IMR-90 (cell line): Measurements from ENCODE around the gene GPSM1. TPM values are rescaled to one million over a fixed set of nuclear protein-coding genes. Genes with fewer than 3 reads are reported as not detected.

Source experiments
- ATAC-seq: fragments of 200-7000 bp; cut with Tn5 transposase; 2 replicates; pipeline ENCODE4 v1.9.1; 2020; ENCODE audit warnings: low read depth, mild to moderate bottlenecking, moderate library complexity
- BruUV-seq: library from RNA; stranded (reverse); fragments of 400-500 nt; replicated peaks from 2 replicates; lab custom pipeline; 2021; lab: Mats Ljungman, UMichigan
- CTCF ChIA-PET: fragments of 300-600 bp; formaldehyde crosslinking; extraction: SDS; loops from one replicate; lab custom pipeline; 2021; ENCODE audit warnings: antibody characterized with exemption; lab: Yijun Ruan, JAX
- POLR2A ChIA-PET: fragments of 300-600 bp; sonication (Branson Sonifier 250); formaldehyde crosslinking; loops from one replicate; lab custom pipeline; 2022; ENCODE audit warnings: antibody characterized with exemption; ENCODE audit not compliant: unreplicated experiment; lab: Charles Lee
- DNase-seq: peaks from one replicate; pipeline ENCODE4 v3.0.0; 2013
- H2AFZ ChIP-seq: replicated peaks from 2 replicates; pipeline ENCODE3; 2013; ENCODE audit warnings: low read length, mild to moderate bottlenecking; ENCODE audit not compliant: poor library complexity
- H2AK5ac ChIP-seq: 2 replicates; pipeline ENCODE4 v1.6.1; 2013; ENCODE audit warnings: low read depth, low read length, inconsistent platforms
- H2AK9ac ChIP-seq: replicated peaks from 2 replicates; pipeline ENCODE3; 2013; ENCODE audit warnings: mild to moderate bottlenecking, low read depth, low read length, moderate library complexity; ENCODE audit not compliant: poor library complexity
- H2BK120ac ChIP-seq: 2 replicates; pipeline ENCODE4 v1.6.1; 2013; ENCODE audit warnings: low read depth, low read length, inconsistent platforms
- H2BK15ac ChIP-seq: 3 replicates; pipeline ENCODE4 v1.6.1; 2013; ENCODE audit warnings: low read depth, low read length, inconsistent platforms
- H2BK20ac ChIP-seq: 2 replicates; pipeline ENCODE4 v1.6.1; 2013; ENCODE audit warnings: low read depth, mild to moderate bottlenecking, inconsistent platforms, low read length, moderate library complexity
- H2BK5ac ChIP-seq: 2 replicates; pipeline ENCODE4 v1.6.1; 2013; ENCODE audit warnings: mild to moderate bottlenecking, low read depth, low read length, inconsistent platforms; ENCODE audit not compliant: poor library complexity, severe bottlenecking
- H3K14ac ChIP-seq: replicated peaks from 2 replicates; pipeline ENCODE4 v1.6.1; 2013; ENCODE audit warnings: low read depth, low read length, inconsistent platforms
- H3K18ac ChIP-seq: 2 replicates; pipeline ENCODE4 v1.6.1; 2013; ENCODE audit warnings: low read depth, low read length, control low read depth
- H3K23ac ChIP-seq: 2 replicates; pipeline ENCODE4 v1.6.1; 2013; ENCODE audit warnings: low read depth, low read length, inconsistent platforms
- H3K27ac ChIP-seq: 2 replicates; pipeline ENCODE4 v1.5.1; 2013; ENCODE audit warnings: mild to moderate bottlenecking, control low read depth, low read length; ENCODE audit not compliant: insufficient read depth
- H3K27me3 ChIP-seq: 2 replicates; pipeline ENCODE4 v1.6.1; 2013; ENCODE audit warnings: low read length; ENCODE audit not compliant: control insufficient read depth, insufficient read depth
- H3K36me3 ChIP-seq: 2 replicates; pipeline ENCODE4 v1.6.1; 2013; ENCODE audit warnings: low read length, mixed read lengths; ENCODE audit not compliant: control insufficient read depth, insufficient read depth
- H3K4ac ChIP-seq: 2 replicates; pipeline ENCODE4 v1.6.1; 2013; ENCODE audit warnings: low read depth, low read length, inconsistent platforms
- H3K4me1 ChIP-seq: 2 replicates; pipeline ENCODE4 v1.6.1; 2013; ENCODE audit warnings: low read length, mixed read lengths; ENCODE audit not compliant: control insufficient read depth, insufficient read depth
- H3K4me2 ChIP-seq: 2 replicates; pipeline ENCODE4 v1.6.1; 2013; ENCODE audit warnings: low read depth, mild to moderate bottlenecking, control low read depth, low read length, moderate library complexity
- H3K4me3 ChIP-seq: 2 replicates; pipeline ENCODE4 v1.5.1; 2013; ENCODE audit warnings: low read depth, mild to moderate bottlenecking, control low read depth, low read length, moderate library complexity; ENCODE audit not compliant: insufficient read depth
- H3K56ac ChIP-seq: 2 replicates; pipeline ENCODE4 v1.6.1; 2013; ENCODE audit warnings: low read length, inconsistent platforms; ENCODE audit not compliant: insufficient read depth; ENCODE audit errors: extremely low read depth
- H3K79me1 ChIP-seq, 2 experiments: 2 replicates each; pipeline ENCODE4 v1.6.1; 2013; ENCODE audit warnings: low read length in 2 of 2, inconsistent platforms in 1 of 2, low read depth in 1 of 2
- H3K9ac ChIP-seq: 2 replicates; pipeline ENCODE4 v1.6.1; 2013; ENCODE audit warnings: low read depth, low read length, control low read depth
- H3K9me1 ChIP-seq: 2 replicates; pipeline ENCODE4 v1.6.1; 2013; ENCODE audit warnings: low read length, inconsistent platforms; ENCODE audit not compliant: insufficient read depth
- H3K9me3 ChIP-seq: 2 replicates; pipeline ENCODE4 v1.6.1; 2013; ENCODE audit warnings: low read length; ENCODE audit not compliant: control insufficient read depth, insufficient read depth
- H4K20me1 ChIP-seq: 2 replicates; pipeline ENCODE4 v1.6.1; 2013; ENCODE audit warnings: low read length, inconsistent platforms; ENCODE audit not compliant: insufficient read depth
- H4K5ac ChIP-seq: 2 replicates; pipeline ENCODE4 v1.6.1; 2013; ENCODE audit warnings: mild to moderate bottlenecking, low read depth, low read length, control low read depth
- H4K8ac ChIP-seq, 2 experiments: 2 replicates each; pipeline ENCODE4 v1.6.1; 2013; ENCODE audit warnings: low read depth in 2 of 2, low read length in 2 of 2, control low read depth in 1 of 2, inconsistent platforms in 1 of 2
- H4K91ac ChIP-seq: 2 replicates; pipeline ENCODE4 v1.6.1; 2013; ENCODE audit warnings: low read depth, low read length, inconsistent platforms; ENCODE audit not compliant: insufficient read depth
- BHLHE40 ChIP-seq: fragments of 150-350 bp; IDR thresholded peaks from 2 replicates; pipeline ENCODE4 v1.6.1; 2016; ENCODE audit warnings: mild to moderate bottlenecking, low read depth, low read length
- CEBPB ChIP-seq: IDR thresholded peaks from 2 replicates; pipeline ENCODE4 v1.6.1; 2012; ENCODE audit warnings: low read depth, low read length, improper control_type of control experiment
- CHD1 ChIP-seq: IDR thresholded peaks from 2 replicates; pipeline ENCODE4 v1.6.1; 2012; ENCODE audit warnings: low read depth, low read length, improper control_type of control experiment
- ELK1 ChIP-seq: fragments of 150-350 bp; IDR thresholded peaks from 2 replicates; pipeline ENCODE4 v1.6.1; 2016; ENCODE audit warnings: low read depth, mild to moderate bottlenecking, low read length, moderate library complexity, borderline replicate concordance
- FOS ChIP-seq: fragments of 150-350 bp; IDR thresholded peaks from 2 replicates; pipeline ENCODE4 v1.6.1; 2016; ENCODE audit warnings: low read depth, low read length
- MAFK ChIP-seq: IDR thresholded peaks from 2 replicates; pipeline ENCODE4 v1.6.1; 2012; ENCODE audit warnings: low read depth, low read length, improper control_type of control experiment
- MAZ ChIP-seq: IDR thresholded peaks from 2 replicates; pipeline ENCODE4 v1.6.1; 2012; ENCODE audit warnings: low read depth, mild to moderate bottlenecking, low read length, improper control_type of control experiment, moderate library complexity, borderline replicate concordance
- MXI1 ChIP-seq: IDR thresholded peaks from 2 replicates; pipeline ENCODE4 v1.6.1; 2012; ENCODE audit warnings: low read depth, mild to moderate bottlenecking, low read length, moderate library complexity, borderline replicate concordance
- NFE2L2 ChIP-seq: fragments of 150-350 bp; IDR thresholded peaks from 2 replicates; pipeline ENCODE4 v1.6.1; 2016; ENCODE audit warnings: low read depth, mild to moderate bottlenecking, low read length
- POLR2A ChIP-seq: IDR thresholded peaks from 2 replicates; pipeline ENCODE4 v1.6.1; 2012; ENCODE audit warnings: mild to moderate bottlenecking, low read depth, low read length
- RAD21 ChIP-seq: IDR thresholded peaks from 2 replicates; pipeline ENCODE4 v1.6.1; 2012; ENCODE audit warnings: low read length, improper control_type of control experiment
- RCOR1 ChIP-seq: IDR thresholded peaks from 2 replicates; pipeline ENCODE4 v1.6.1; 2012; ENCODE audit warnings: mild to moderate bottlenecking, low read length, improper control_type of control experiment; ENCODE audit not compliant: insufficient replicate concordance
- RFX5 ChIP-seq: IDR thresholded peaks from 2 replicates; pipeline ENCODE4 v1.8.0; 2012; ENCODE audit warnings: low read depth, mild to moderate bottlenecking, low read length, moderate library complexity
- SMC3 ChIP-seq: fragments of 150-350 bp; IDR thresholded peaks from 2 replicates; pipeline ENCODE4 v1.6.1; 2016; ENCODE audit warnings: low read depth, mild to moderate bottlenecking, antibody characterized with exemption, low read length, moderate library complexity
- USF2 ChIP-seq: fragments of 150-350 bp; IDR thresholded peaks from 2 replicates; pipeline ENCODE4 v1.6.1; 2017; ENCODE audit warnings: mild to moderate bottlenecking, antibody characterized with exemption, low read length, low read depth
- WGBS, 2 experiments: methylation state at CpG; one replicate each; pipeline versions ENCODE4 v1.1.5 to v1.1.7; 2013; ENCODE audit warnings: missing lambda C conversion rate in 2 of 2; ENCODE audit not compliant: insufficient read length in 1 of 2; ENCODE audit errors: extremely low coverage in 2 of 2; 5-methylcytosine and 5-hydroxymethylcytosine counted together
- dilution Hi-C: fragments of 300-500 bp; cut with HindIII; formaldehyde crosslinking; loops from one replicate; pipeline ENCODE4 v1.14.3; 2018; ENCODE audit warnings: low sequenced_read_pairs; ENCODE audit not compliant: unreplicated experiment
- in situ Hi-C: fragments of 300-500 bp; cut with MboI; formaldehyde crosslinking; loops from 3 replicates; pipeline ENCODE4 v1.14.3; 2019; ENCODE audit warnings: low sequenced_read_pairs, inconsistent platforms, mixed read lengths
- intact Hi-C: fragments of 100-400 bp; cut with micrococcal nuclease; formaldehyde crosslinking; loops from 2 replicates; pipeline ENCODE4 v1.10.0; 2022
- polyA plus RNA-seq, 3 experiments: library from polyadenylated mRNA; depleted of rRNA; stranded (reverse); fragments of >200 nt; gene quantifications; 2 replicates each; pipeline ENCODE4 v1.2.3, GENCODE V29; 2012; ENCODE audit warnings: low replicate concordance in 1 of 3
- total RNA-seq: library from RNA; depleted of rRNA; stranded (reverse); fragments of >200 nt; gene quantifications from 2 replicates; pipeline ENCODE4 v1.2.3, GENCODE V29; 2012
- TF ChIP-seq, protein P1 (sequence below): conservative IDR thresholded peaks from 2 replicates; pipeline ENCODE4 v1.5.1; 2012; ENCODE audit warnings: mild to moderate bottlenecking, low read depth, low read length, improper control_type of control experiment

Gene GPSM1
- total and polyA plus RNA-seq, 2 of the 4 experiments (the other 2 are of a cell fraction), result 28.7 to 71.2 TPM

- dilution Hi-C loops (no loop called here), intact Hi-C loops (no loop called here), in situ Hi-C loops (no loop called here)
- CTCF ChIA-PET, result no interaction called here
- Histone ChIP-seq H2AK9ac (peak overlapping the region; percentile 70), H4K91ac (no peak overlapping the region), H3K23ac (no peak overlapping the region), H3K18ac (no peak overlapping the region), H2BK5ac (no peak overlapping the region), H3K27me3 (no peaks in the 10 kb centered on the region), H3K4ac (no peak overlapping the region), H3K4me2 (no peak overlapping the region), H3K14ac (no peak overlapping the region), H2BK15ac (no peak overlapping the region), H2BK20ac (no peak overlapping the region), H3K36me3 (peaks cover 72% of the 10 kb centered on the region), H4K5ac (no peak overlapping the region), H4K8ac (no peak overlapping the region), H3K4me3 (no peak overlapping the region), H3K4me1 (peaks cover 23% of the 10 kb centered on the region), H3K56ac (no peak overlapping the region), H3K27ac (no peak overlapping the region), H3K9me3 (no peaks in the 10 kb centered on the region), H2BK120ac (no peak overlapping the region), H3K79me1 (peaks cover 0 to 45% of the 10 kb centered on the region in 2 experiments; a peak in 2 of 4 replicates), H2AK5ac (no peak overlapping the region), H3K9me1 (peaks cover 3% of the 10 kb centered on the region; the same call in 1 of the 2 replicates), H4K20me1 (peaks cover 34% of the 10 kb centered on the region), H2AFZ (no peak overlapping the region), H3K9ac (no peak overlapping the region)
- no peak for ATAC-seq
- BruUV-seq, result no TSS peak
- DNase-seq, result no peak
- WGBS, 2 experiments, result 92% methylated on average over 8 of the region's 11 CpGs; no CpG with 5 or more reads in 1 of the 2 experiments
- POLR2A ChIA-PET, result no interaction called here
- TF ChIP-seq RAD21 (no peak), POLR2A (no peak), FOS (no peak), CHD1 (no peak), ELK1 (no peak), MAZ (no peak), USF2 (no peak), MAFK (no peak), RCOR1 (no peak), RFX5 (no peak), BHLHE40 (no peak), MXI1 (no peak), CEBPB (no peak), NFE2L2 (no peak), SMC3 (no peak)
- TF ChIP-seq, protein P1, sequence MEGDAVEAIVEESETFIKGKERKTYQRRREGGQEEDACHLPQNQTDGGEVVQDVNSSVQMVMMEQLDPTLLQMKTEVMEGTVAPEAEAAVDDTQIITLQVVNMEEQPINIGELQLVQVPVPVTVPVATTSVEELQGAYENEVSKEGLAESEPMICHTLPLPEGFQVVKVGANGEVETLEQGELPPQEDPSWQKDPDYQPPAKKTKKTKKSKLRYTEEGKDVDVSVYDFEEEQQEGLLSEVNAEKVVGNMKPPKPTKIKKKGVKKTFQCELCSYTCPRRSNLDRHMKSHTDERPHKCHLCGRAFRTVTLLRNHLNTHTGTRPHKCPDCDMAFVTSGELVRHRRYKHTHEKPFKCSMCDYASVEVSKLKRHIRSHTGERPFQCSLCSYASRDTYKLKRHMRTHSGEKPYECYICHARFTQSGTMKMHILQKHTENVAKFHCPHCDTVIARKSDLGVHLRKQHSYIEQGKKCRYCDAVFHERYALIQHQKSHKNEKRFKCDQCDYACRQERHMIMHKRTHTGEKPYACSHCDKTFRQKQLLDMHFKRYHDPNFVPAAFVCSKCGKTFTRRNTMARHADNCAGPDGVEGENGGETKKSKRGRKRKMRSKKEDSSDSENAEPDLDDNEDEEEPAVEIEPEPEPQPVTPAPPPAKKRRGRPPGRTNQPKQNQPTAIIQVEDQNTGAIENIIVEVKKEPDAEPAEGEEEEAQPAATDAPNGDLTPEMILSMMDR, result no peak
Observed at GRCh38 chr9:136353088-136353487, 25.7 kb downstream of the GPSM1 start.
